Measurements from ENCODE around the gene LRBA. TPM values are rescaled to one million over a fixed set of nuclear protein-coding genes. Genes with fewer than 3 reads are reported as not detected.
A peak's percentile ranks its signal among the peaks of the same experiment; 100 is the strongest.

LRBA gene
- total and polyA plus RNA-seq, 9 of the 15 experiments (the other 6 are each of a cell fraction or from before 2014, with no cell fraction given): 24.2 to 88.7 (median 59.7) TPM

DNA sequence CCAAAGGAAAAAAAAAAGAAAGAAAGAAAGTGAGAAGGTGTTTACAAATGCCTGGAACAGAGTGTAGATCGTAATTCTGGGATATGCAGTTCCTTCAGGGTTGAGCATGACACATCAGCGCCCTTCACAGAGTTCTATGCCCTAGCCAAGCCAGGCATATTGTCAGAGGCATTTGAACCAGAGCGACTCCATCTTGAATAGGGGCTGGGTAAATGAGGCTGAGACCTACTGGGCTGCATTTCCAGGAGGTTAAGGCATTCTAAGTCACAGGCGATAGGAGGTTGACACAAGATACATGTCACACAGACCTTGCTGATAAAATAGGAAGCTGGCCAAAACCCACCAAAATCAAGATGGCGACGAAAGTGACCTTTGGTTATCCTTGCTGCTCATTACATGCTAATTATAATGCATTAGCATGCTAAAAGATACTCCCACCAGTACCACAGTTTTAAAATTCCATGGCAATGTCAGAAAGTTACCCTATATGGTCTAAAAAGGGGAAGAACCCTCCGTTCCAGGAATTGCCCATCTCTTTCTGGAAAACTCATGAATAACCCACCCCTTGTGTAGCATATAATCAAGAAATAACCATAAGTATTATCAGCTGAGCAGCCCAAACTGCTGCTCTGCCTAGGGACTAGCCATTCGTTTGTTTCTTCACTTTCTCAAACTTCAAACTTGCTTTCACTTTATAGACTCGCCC, 23.5 kb upstream of the LRBA start (continued):
- TF ChIP-seq MLLT1 (IDR thresholded peaks at IDR 0.05) (no peak), SIRT6 (IDR thresholded peaks at IDR 0.05; ENCODE audit: low read depth, low read length) (no peak), GTF2A2 (tag; IDR thresholded peaks at IDR 0.05) (peak; percentile 93), ZKSCAN8 (CRISPR knock-in tag; IDR thresholded peaks at IDR 0.05) (peak; percentile 94), GTF2F1 (IDR thresholded peaks at IDR 0.05; ENCODE audit: low read depth, low read length) (no peak), DPF2 (IDR thresholded peaks at IDR 0.05) (peak; percentile 38; the same call in 1 of the 2 replicates), SNIP1 (IDR thresholded peaks at IDR 0.05; ENCODE audit: low read depth) (no peak), SP2 (IDR thresholded peaks at IDR 0.05; ENCODE audit: extremely low read depth, low read depth, low read length, poor library complexity, severe bottlenecking) (no peak), POLR2A (conservative IDR thresholded peaks at IDR 0.05) (no peak), SMARCC2 (IDR thresholded peaks at IDR 0.05; ENCODE audit: low read depth) (no peak), IRF2 (CRISPR knock-in tag; IDR thresholded peaks at IDR 0.05) (no peak), ATF7 (IDR thresholded peaks at IDR 0.05) (no peak), GTF3C2 (IDR thresholded peaks at IDR 0.05; ENCODE audit: borderline replicate concordance, extremely low read depth, insufficient read length) (no peak), CCAR2 (IDR thresholded peaks at IDR 0.05; ENCODE audit: low read depth, low read length) (no peak), E2F3 (CRISPR knock-in tag; IDR thresholded peaks at IDR 0.05) (peak; percentile 86), RBM25 (IDR thresholded peaks at IDR 0.05; ENCODE audit: low read depth, low read length, severe bottlenecking) (no peak), CEBPG (CRISPR knock-in tag; IDR thresholded peaks at IDR 0.05) (no peak), CEBPG (tag; conservative IDR thresholded peaks at IDR 0.05 in 1 of 2, IDR thresholded peaks at IDR 0.05 in 1 of 2) (no peak), ZNF124 (CRISPR knock-in tag; IDR thresholded peaks at IDR 0.05) (no peak), ZNF253 (CRISPR knock-in tag; conservative IDR thresholded peaks at IDR 0.05) (no peak)
- TF ChIP-seq, protein P1, sequence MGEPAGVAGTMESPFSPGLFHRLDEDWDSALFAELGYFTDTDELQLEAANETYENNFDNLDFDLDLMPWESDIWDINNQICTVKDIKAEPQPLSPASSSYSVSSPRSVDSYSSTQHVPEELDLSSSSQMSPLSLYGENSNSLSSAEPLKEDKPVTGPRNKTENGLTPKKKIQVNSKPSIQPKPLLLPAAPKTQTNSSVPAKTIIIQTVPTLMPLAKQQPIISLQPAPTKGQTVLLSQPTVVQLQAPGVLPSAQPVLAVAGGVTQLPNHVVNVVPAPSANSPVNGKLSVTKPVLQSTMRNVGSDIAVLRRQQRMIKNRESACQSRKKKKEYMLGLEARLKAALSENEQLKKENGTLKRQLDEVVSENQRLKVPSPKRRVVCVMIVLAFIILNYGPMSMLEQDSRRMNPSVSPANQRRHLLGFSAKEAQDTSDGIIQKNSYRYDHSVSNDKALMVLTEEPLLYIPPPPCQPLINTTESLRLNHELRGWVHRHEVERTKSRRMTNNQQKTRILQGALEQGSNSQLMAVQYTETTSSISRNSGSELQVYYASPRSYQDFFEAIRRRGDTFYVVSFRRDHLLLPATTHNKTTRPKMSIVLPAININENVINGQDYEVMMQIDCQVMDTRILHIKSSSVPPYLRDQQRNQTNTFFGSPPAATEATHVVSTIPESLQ (CRISPR knock-in tag; IDR thresholded peaks at IDR 0.05): no peak
- TF ChIP-seq, protein P2, sequence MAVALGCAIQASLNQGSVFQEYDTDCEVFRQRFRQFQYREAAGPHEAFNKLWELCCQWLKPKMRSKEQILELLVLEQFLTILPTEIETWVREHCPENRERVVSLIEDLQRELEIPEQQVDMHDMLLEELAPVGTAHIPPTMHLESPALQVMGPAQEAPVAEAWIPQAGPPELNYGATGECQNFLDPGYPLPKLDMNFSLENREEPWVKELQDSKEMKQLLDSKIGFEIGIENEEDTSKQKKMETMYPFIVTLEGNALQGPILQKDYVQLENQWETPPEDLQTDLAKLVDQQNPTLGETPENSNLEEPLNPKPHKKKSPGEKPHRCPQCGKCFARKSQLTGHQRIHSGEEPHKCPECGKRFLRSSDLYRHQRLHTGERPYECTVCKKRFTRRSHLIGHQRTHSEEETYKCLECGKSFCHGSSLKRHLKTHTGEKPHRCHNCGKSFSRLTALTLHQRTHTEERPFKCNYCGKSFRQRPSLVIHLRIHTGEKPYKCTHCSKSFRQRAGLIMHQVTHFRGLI (CRISPR knock-in tag; IDR thresholded peaks at IDR 0.05): peak; percentile 17; the same call in 1 of the 2 replicates

Data from K562 (cell line).